IMR-90 (cell line): ENCODE results near the gene HDHD5.

Experiments used
- CEBPB ChIP-seq: IDR thresholded peaks from 2 replicates; pipeline ENCODE4 v1.6.1; 2012; ENCODE audit warnings: low read depth, low read length, improper control_type of control experiment
- CTCF ChIP-seq: conservative IDR thresholded peaks from 2 replicates; pipeline ENCODE4 v1.5.1; 2012; ENCODE audit warnings: mild to moderate bottlenecking, low read depth, low read length, improper control_type of control experiment
- ELK1 ChIP-seq: fragments of 150-350 bp; IDR thresholded peaks from 2 replicates; pipeline ENCODE4 v1.6.1; 2016; ENCODE audit warnings: low read depth, mild to moderate bottlenecking, low read length, moderate library complexity, borderline replicate concordance
- MAFK ChIP-seq: IDR thresholded peaks from 2 replicates; pipeline ENCODE4 v1.6.1; 2012; ENCODE audit warnings: low read depth, low read length, improper control_type of control experiment
- POLR2A ChIP-seq: IDR thresholded peaks from 2 replicates; pipeline ENCODE4 v1.6.1; 2012; ENCODE audit warnings: mild to moderate bottlenecking, low read depth, low read length
- USF2 ChIP-seq: fragments of 150-350 bp; IDR thresholded peaks from 2 replicates; pipeline ENCODE4 v1.6.1; 2017; ENCODE audit warnings: mild to moderate bottlenecking, antibody characterized with exemption, low read length, low read depth

- no peak for TF ChIP-seq CTCF
- no peak for TF ChIP-seq POLR2A
- TF ChIP-seq CEBPB, result no peak
- TF ChIP-seq USF2, result no peak
- TF ChIP-seq ELK1, result no peak
- no peak for TF ChIP-seq MAFK
These were observed 46.4 kb upstream of the HDHD5 start for GRCh38 chr22:17205432-17205831.
